A673 (cell line): ENCODE results near the gene SPATA2L.

ENCODE experiments used
- EZH2 ChIP-seq: fragments of 200-600 bp; sonication (generic); IDR thresholded peaks from 2 replicates; pipeline ENCODE4 v1.6.1; 2017; ENCODE audit warnings: borderline replicate concordance, low read depth, mild to moderate bottlenecking, mixed read lengths, antibody characterized with exemption, low read length; ENCODE audit not compliant: poor library complexity, severe bottlenecking
- TF ChIP-seq, protein P1 (sequence below): fragments of 300-800, 200-600 bp; sonication (generic); conservative IDR thresholded peaks from 2 replicates; pipeline ENCODE4 v1.5.1; 2017; ENCODE audit warnings: low read depth, mild to moderate bottlenecking, antibody characterized with exemption, low read length, moderate library complexity, mixed read lengths

DNA sequence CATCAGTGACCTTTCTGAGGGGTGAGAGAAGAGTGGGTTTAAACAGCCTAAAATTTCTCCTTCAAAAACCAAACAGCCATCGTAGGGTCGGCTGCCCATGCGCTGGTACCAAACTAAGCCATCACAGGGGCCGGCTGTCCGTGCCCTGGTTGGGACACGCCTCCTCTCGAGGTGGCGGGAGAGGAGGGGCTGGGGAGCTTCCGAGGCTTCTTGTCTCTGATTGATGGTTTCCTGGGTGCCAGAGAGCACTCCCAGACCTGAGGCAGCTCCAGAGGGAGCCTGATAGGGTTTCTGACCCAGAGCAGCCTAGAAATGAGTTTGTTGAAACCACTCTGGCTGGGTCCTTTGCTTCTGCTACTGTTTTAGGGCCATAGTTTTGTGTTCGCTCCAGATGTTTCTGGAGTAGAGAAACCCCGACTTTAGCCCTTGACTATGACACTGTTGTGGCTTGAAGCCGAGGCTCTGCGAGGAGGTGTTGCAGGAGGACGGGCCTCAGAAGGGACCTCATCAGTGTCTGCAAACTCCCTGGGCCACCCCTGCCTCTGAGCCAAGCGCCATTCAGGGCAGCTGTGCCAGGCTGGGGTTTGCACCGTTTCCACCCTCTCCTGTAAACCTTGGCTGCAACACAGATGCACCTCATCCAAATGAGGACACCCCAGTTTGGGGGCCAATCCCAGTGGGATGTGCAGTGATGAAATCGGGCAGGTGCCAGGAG is 26.1 kb upstream of the SPATA2L start:
- TF ChIP-seq EZH2: no peak
- TF ChIP-seq, protein P1, sequence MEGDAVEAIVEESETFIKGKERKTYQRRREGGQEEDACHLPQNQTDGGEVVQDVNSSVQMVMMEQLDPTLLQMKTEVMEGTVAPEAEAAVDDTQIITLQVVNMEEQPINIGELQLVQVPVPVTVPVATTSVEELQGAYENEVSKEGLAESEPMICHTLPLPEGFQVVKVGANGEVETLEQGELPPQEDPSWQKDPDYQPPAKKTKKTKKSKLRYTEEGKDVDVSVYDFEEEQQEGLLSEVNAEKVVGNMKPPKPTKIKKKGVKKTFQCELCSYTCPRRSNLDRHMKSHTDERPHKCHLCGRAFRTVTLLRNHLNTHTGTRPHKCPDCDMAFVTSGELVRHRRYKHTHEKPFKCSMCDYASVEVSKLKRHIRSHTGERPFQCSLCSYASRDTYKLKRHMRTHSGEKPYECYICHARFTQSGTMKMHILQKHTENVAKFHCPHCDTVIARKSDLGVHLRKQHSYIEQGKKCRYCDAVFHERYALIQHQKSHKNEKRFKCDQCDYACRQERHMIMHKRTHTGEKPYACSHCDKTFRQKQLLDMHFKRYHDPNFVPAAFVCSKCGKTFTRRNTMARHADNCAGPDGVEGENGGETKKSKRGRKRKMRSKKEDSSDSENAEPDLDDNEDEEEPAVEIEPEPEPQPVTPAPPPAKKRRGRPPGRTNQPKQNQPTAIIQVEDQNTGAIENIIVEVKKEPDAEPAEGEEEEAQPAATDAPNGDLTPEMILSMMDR: no peak
